Inferior parietal cortex (tissue), 1 donor: ENCODE data around the gene TTLL8.
"Not testable (repeated sequence)": the region's sequence is repeated elsewhere in the genome, so short reads cannot be mapped to it uniquely, and the experiment has no call there.

Experiments used
- DNase-seq: peaks from one replicate; pipeline ENCODE4 v3.0.0-alpha.2; 2016; ENCODE audit errors: extremely low spot score

The TTLL8 gene

GRCh38 chr22:50058061-50058905 lies at the start of gene TTLL8:
Gene TTLL8, minus strand, starts transcription at chr22:50058298.
- DNase-seq: no peak

DNA sequence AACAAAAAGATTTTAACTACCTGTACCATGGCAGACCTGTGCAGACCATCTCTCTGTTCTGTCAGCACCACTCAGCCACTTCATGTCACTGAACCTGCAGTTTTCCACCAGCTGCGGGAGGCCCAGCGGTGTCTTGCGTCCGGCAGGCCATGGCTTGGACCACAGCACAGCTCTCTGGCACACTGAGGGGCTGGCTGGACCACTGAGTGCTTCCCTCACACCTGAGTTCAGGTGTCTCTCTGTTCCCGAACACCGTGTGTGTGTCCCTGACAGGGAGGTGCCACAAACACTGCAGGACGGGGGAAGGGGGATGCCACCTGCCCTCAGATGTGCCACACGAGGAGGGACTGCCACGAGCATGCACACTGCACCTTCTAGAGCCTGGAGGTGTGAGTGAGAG lies 49.4 kb upstream of the TTLL8 start:
- no peak for DNase-seq

- no peak for DNase-seq
Observed at GRCh38 chr22:50105208-50106100, 47.4 kb upstream of the TTLL8 start.

GRCh38 chr22:50104141-50104544 lies 46.0 kb upstream of the TTLL8 start:
- no peak for DNase-seq

GRCh38 chr22:50102946-50103345 lies 44.8 kb upstream of the TTLL8 start:
- no peak for DNase-seq

- DNase-seq: no peak
Observed at GRCh38 chr22:50101870-50102565, 43.9 kb upstream of the TTLL8 start.

GRCh38 chr22:50098052-50098451 lies 40.0 kb upstream of the TTLL8 start:
- no peak for DNase-seq

- DNase-seq: no peak
Observed at GRCh38 chr22:50092342-50092741, 34.2 kb upstream of the TTLL8 start.

DNA sequence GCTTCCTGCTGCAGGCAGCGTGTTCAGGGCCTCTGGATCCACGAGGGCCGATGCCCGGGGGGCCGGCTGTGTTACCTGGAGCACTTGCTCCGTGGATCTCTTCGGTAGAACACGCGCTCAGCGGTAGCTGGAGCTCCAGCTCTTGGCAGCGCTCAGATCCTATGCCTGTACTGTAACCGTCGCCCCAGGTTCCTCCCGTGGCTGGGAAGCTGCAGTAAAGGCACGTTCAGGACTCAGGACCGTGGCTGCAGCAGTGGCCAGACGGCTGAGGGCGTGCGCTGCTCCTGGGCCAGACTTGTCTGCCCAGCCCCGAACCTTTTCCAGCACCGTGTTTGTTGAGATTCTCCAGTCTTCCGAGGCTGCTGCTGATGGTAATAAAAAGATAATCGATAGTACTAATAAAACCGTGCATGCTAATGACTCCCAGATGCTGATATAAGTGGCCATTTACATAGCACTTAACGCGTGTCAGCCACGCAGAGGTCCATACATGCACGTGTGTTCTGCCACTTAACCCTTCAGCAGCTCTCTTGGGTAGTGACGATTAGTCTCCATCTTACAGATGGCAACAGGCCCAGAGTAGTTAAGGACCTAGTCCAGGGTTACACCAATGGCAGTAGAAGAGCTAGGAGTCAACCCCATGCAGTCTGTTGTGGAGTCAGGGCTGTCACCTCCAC lies 33.1 kb upstream of the TTLL8 start:
- no peak for DNase-seq

- DNase-seq: no peak
Observed at GRCh38 chr22:50090412-50090714, 32.3 kb upstream of the TTLL8 start.

DNA sequence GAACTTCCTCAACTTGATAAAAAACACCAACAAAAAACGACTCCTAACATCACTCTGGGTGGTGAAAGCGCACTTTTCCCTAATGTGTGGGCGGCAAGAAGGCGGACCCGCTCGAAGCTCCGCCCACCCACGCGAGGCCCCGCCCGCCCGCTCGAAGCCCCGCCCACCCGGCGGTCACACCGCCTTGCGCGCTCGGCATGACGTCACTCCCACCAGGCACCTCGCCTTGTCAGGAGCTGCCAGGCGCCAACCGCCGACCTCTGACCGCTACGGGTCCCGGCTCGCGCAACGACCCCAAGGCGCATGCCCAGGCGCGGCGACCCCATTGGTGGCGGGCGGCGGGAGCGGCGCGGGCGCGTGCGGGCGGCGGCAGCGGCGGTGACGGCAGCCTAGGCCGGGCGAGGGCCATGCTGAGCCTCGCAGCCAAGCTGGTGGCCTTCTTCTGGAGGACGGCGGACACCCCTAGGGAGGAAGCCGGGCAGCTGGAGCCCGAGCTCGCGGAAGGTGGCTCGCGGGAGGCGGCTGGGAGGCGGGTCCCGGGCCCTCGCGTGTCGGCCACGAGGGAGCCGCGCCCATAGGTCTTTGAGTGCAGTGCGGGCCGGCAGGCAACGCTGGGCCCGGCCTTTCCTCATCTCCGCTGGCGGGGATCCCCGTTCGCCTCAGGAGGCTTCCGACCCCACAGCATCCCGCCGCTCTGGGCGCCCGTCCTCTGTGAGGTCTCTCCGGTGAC lies 31.7 kb upstream of the TTLL8 start, which contains the start of gene MOV10L1:
Gene MOV10L1 (plus strand): TSS at position 325 of the 730 bp plus-strand sequence. CDS start 83 bp downstream, at position 408.
- DNase-seq: no peak

DNA sequence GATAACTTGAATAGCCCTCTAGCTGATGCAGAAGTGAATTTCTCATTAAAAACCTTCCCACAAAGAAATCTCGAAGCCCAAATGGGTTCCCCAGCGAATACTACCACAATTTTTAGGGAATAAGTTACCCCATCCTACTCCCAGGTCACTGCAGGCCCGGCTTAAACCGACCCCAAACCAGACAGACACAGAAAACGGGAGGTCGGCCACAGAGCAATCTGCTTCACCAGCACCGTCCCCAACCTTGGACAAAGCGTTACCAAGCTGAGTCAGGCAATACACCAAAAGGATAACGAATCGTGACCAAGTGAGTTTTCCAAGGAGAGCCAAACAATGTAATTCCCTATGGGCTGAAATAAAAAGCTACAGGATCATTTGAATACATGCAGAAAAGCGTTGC lies 31.1 kb upstream of the TTLL8 start:
- no peak for DNase-seq

GRCh38 chr22:50088096-50088495 lies 30.0 kb upstream of the TTLL8 start:
- no peak for DNase-seq

GRCh38 chr22:50087646-50088045 lies 29.5 kb upstream of the TTLL8 start:
- DNase-seq: no peak

DNA sequence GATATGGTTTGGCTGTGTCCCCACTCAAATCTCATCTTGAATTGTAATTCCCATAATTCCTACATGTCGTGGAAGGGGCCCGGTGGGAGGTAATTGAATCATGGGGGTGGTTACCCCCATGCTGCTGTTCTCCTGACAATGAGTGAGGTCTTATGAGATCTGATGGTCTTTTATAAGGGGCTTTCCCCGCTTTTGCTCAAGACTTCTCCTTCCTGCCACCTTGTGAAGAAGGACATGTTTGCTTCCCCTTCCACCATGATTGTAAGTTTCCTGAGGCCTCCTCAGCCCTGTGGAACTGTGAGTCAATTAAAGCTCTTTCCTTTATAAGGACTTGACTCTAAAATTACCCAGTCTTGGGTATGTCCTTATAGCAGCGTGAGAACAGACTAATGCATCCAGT lies 28.9 kb upstream of the TTLL8 start:
- DNase-seq: not testable (repeated sequence)

DNA sequence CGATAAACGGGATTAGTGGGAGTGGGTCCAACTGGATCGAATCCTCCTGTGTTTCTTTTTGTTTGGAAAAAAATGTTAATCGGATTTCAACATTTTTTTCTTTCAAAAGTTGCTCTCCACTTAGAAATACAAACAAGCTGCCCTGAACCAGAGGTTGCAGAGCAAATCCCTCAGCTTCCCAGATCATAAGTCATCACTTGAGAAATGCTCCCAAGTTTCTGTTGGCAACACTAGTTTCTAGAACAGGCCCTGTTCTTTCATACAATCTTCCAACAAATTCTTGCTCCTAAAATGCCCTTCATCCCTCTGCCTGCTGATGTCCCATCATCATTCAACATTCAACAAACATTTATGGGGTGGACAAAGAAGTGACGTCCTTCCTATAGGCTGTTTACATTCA lies 28.4 kb upstream of the TTLL8 start:
- DNase-seq: no peak

DNA sequence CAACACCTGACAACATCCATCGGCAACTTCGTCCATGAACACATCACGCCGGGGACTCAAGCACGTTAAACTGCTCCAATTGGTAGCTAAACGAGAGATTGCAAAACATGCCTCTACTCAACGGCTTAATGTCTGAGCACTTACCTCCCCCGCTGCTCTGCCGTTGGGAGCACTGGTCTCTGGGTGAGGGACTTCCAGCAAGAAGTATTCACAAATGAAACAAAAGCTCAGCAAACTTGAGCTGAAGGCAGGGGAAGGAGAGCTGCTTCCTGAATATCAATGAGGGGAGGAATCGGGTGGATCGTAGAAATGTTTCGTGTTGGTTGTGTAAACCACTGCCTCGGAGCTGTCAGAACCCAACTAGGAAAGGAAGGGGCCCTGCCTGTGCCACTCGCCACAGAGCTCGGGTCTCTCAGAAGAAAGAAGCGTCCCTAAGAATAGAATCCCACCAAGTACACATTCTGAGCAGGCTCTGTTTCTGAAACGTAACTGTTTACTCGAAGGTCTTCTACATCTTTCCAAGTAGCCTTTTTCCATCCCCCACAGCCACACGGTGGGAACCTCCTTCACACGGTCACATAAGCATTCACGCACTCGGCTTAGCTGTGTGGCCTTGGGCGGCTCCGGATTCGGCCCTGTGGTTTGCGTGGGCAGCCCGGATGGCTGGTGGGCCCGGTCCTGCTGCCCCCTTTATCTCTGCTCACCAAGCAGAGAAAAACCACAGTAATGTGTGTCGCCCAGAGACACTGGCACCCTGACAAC lies 27.3 kb upstream of the TTLL8 start, which contains the start of gene MLC1:
Gene MLC1 (minus strand): TSS at position 216 of the 762 bp plus-strand sequence. CDS start 524 bp downstream, outside the sequence.
- DNase-seq: peak; percentile 24

- no peak for DNase-seq
Observed at GRCh38 chr22:50084614-50085021, 26.5 kb upstream of the TTLL8 start.

GRCh38 chr22:50084080-50084477 lies 26.0 kb upstream of the TTLL8 start:
- DNase-seq: no peak

DNA sequence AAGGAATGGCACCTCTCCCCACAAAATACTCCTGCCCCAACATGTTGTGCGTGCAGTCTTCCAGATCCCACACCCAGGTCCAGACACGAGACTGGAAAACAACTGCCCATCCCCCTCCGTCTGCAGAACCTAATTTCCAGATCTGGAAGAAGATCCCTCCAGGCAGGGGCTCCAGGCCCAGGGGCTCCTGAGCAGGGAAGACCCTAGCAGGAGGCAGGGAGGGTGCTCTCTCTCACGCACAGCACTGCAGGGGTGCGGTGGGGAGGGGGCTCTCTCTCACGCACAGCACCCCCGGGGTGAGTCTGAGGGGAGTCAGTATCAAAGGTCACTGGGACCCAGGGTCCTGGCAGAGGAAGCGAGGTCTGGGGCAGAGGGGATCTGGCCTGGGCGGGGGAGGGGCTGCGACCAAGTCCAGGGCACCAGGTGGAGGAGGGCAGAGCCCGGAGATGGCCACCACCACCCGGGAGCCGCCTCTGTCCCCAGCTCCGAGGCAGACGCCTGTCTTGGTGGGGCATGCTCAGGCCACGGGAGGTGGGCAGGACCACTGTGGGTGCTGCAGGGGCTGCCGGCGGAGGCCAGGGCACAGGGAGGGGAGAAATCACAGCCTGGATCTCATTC lies 25.5 kb upstream of the TTLL8 start:
- DNase-seq: no peak
